ENCODE data around the gene MAGI3.

MAGI3 gene

GRCh38 chr1:113511269-113511668 is 121.0 kb downstream of the MAGI3 start:
- DNase-seq (ENCODE audit: low read depth, low spot score), result no peak

- no peak for DNase-seq (ENCODE audit: low read depth, low spot score)
Observed at GRCh38 chr1:113515498-113515897, 125.2 kb downstream of the MAGI3 start.

- DNase-seq (ENCODE audit: low read depth, low spot score), result no peak
Observed at GRCh38 chr1:113517346-113517745, 127.0 kb downstream of the MAGI3 start.

GRCh38 chr1:113517983-113518382 is 127.7 kb downstream of the MAGI3 start:
- no peak for DNase-seq (ENCODE audit: low read depth, low spot score)

GRCh38 chr1:113519556-113519955 is 129.2 kb downstream of the MAGI3 start:
- no peak for DNase-seq (ENCODE audit: low read depth, low spot score)

GRCh38 chr1:113530021-113530420 is 139.7 kb downstream of the MAGI3 start:
- no peak for DNase-seq (ENCODE audit: low read depth, low spot score)

- DNase-seq (ENCODE audit: low read depth, low spot score), result no peak
Observed at GRCh38 chr1:113531321-113531720, 141.0 kb downstream of the MAGI3 start.

- DNase-seq (ENCODE audit: low read depth, low spot score), result no peak
Observed at GRCh38 chr1:113533061-113533460, 142.7 kb downstream of the MAGI3 start.

- DNase-seq (ENCODE audit: low read depth, low spot score), result no peak
Observed at GRCh38 chr1:113534130-113534817, 144.0 kb downstream of the MAGI3 start.

- DNase-seq (ENCODE audit: low read depth, low spot score), result no peak
Observed at GRCh38 chr1:113534875-113535274, 144.6 kb downstream of the MAGI3 start.

- DNase-seq (ENCODE audit: low read depth, low spot score), result no peak
Observed at GRCh38 chr1:113536182-113536780, 146.0 kb downstream of the MAGI3 start.

- no peak for DNase-seq (ENCODE audit: low read depth, low spot score)
Observed at GRCh38 chr1:113538225-113538624, 147.9 kb downstream of the MAGI3 start.

GRCh38 chr1:113540335-113540734 is 150.0 kb downstream of the MAGI3 start:
- no peak for DNase-seq (ENCODE audit: low read depth, low spot score)

GRCh38 chr1:113541106-113541505 is 150.8 kb downstream of the MAGI3 start:
- no peak for DNase-seq (ENCODE audit: low read depth, low spot score)

- no peak for DNase-seq (ENCODE audit: low read depth, low spot score)
Observed at GRCh38 chr1:113542221-113542701, 151.9 kb downstream of the MAGI3 start.

- no peak for DNase-seq (ENCODE audit: low read depth, low spot score)
Observed at GRCh38 chr1:113543110-113543509, 152.8 kb downstream of the MAGI3 start.

- no peak for DNase-seq (ENCODE audit: low read depth, low spot score)
Observed at GRCh38 chr1:113545210-113545609, 154.9 kb downstream of the MAGI3 start.

GRCh38 chr1:113545626-113546025 is 155.3 kb downstream of the MAGI3 start:
- no peak for DNase-seq (ENCODE audit: low read depth, low spot score)

GRCh38 chr1:113551728-113552127 is 161.4 kb downstream of the MAGI3 start:
- DNase-seq (ENCODE audit: low read depth, low spot score), result no peak

- no peak for DNase-seq (ENCODE audit: low read depth, low spot score)
Observed at GRCh38 chr1:113552244-113552643, 161.9 kb downstream of the MAGI3 start.

GRCh38 chr1:113557187-113557586 is 166.9 kb downstream of the MAGI3 start:
- DNase-seq (ENCODE audit: low read depth, low spot score), result no peak

- DNase-seq (ENCODE audit: low read depth, low spot score), result no peak
Observed at GRCh38 chr1:113565621-113566020, 175.3 kb downstream of the MAGI3 start.

- DNase-seq (ENCODE audit: low read depth, low spot score), result no peak
Observed at GRCh38 chr1:113567427-113567826, 177.1 kb downstream of the MAGI3 start.

Data from activated naive CD8-positive, alpha-beta T cell treated with anti-CD3 and anti-CD28 coated beads, Interleukin-2, amount 50 U/mL, for 16 hours (primary cell).